Stimulated activated CD8-positive, alpha-beta memory T cell treated with anti-CD3 and anti-CD28 coated beads, Interleukin-12 subunit alpha, Interleukin-12 subunit beta, amount 100 ng/mL, for 24 hours (primary cell): Measurements from ENCODE around the gene ANXA2R.
"Not testable (repeated sequence)": the region's sequence is repeated elsewhere in the genome, so short reads cannot be mapped to it uniquely, and the experiment has no call there.

Source experiments
- DNase-seq: peaks from one replicate; pipeline ENCODE4 v3.0.0-alpha.2; 2020; ENCODE audit errors: extremely low read depth

The ANXA2R gene, protein sequence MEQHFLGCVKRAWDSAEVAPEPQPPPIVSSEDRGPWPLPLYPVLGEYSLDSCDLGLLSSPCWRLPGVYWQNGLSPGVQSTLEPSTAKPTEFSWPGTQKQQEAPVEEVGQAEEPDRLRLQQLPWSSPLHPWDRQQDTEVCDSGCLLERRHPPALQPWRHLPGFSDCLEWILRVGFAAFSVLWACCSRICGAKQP

DNA sequence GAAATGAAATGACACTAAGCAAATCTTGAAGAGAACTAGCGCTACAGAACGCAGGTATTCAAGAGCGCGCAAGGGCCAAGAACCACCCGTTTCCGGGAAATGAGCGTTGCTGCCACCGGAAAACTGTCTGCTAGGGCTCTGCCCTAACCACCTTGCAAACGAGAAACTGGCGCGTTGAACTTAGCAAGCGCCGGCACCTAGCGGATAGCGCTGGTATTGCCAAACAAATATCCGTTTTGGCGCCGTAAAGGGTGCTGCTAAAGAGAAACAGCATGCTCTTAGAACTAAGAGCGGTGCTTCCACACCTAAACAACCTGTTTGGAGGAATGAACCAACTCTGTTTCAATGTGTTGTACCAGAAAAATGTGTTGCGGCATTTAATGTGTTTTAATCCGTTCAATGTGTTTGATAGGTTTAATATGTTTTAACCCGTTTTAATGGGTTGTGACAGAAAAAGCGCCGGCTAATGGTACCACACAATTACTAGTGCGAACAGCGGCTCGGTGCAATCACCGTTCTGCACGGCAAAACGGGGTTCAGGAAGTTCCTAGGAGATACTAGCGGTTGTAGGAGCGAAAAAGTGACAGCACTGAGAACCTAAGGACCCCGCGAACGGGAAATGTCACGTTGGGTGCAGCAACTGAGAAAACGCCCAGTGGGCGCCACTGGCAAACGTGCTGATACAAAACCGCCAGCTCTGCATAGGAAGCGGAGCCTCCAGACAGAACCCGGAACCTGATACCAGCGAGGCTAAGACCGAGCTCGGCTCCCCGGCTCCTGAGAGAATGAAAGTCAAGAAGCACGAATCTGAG is at the start of gene ANXA2R:
Gene ANXA2R, minus strand, starts transcription at position 33 of the 812 bp plus-strand sequence. CDS start 273 bp downstream, outside the sequence.
- no peak for DNase-seq

DNA sequence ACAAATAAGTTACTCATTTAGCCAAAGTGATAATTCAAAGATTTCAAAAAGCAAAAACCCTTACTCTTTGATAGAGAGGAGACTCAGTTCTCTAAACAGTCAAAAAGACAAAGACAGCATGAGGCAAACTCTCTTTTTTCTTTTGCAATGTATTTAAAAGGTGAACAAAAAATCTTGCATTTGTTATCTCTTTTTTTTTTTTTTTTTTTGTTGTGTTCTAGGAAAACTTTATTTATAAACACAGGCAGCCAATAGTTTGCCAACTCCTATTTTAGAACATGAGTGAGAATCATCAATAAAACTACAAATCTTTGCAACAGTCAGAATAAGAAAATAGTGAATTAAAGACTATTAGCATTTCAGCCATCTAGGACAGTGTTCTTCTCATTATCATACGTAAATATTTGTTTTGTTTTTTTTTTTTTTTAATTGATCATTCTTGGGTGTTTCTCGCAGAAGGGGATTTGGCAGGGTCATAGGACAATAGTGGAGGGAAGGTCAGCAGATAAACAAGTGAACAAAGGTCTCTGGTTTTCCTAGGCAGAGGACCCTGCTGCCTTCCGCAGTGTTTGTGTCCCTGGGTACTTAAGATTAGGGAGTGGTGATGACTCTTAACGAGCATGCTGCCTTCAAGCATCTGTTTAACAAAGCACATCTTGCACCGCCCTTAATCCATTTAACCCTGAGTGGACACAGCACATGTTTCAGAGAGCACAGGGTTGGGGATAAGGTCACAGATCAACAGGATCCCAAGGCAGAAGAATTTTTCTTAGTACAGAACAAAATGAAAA is 46.2 kb upstream of the ANXA2R start:
- DNase-seq, result not testable (repeated sequence)

DNA sequence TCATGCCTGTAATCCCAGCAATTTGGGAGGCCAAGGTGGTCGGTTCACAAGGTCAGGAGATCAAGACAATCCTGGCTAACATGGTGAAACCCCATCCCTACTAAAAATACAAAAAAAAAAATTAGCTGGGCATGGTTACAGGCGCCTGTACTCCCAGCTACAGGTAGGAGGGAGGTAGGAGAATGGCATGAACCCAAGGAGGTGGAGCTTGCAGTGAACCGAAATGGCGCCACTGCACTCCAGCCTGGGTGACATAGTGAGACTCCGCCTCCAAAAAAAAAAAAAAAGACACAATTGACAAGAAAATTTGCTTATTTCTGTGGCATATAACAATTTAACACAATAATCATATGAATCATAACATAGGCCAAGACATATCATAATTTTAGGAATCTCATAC is 45.3 kb upstream of the ANXA2R start:
- DNase-seq, result no peak

DNA sequence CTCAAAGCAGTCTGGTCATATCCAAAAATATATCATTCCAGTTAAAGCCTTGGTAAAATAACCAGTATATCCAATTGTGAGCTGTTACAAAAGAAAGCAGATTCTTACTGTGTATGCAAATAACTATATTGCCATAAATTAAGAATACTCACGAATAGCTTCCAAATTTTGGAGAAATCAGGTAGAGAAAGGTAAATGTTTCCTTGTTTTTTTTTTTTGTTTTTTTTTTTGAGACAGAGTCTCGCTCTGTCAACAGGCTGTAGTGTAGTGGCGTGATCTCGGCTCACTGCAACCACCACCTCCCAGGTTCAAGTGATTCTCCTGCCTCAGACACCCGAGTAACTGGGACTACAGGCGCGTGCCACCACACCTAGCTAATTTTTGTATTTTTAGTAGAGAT is 44.3 kb upstream of the ANXA2R start:
- not testable (repeated sequence) for DNase-seq

DNA sequence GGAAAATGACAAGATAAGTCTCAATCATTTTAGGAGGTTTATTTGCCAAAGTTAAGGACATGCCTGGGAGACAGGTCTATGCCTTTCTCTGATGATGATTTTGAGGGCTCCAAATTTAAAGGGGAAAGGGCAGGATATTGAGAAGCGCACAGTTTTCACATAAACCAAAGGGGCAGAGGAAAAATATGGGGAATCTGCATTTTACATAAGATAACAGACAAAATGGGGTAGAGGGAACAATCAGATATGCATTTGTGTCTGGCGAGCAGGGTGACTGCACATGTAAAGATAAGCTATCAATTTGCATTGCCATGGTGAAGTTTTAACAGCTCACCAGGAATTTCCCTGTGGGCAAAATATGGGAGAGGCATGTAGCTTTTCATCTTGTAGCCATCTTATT is 41.2 kb upstream of the ANXA2R start:
- not testable (repeated sequence) for DNase-seq

DNA sequence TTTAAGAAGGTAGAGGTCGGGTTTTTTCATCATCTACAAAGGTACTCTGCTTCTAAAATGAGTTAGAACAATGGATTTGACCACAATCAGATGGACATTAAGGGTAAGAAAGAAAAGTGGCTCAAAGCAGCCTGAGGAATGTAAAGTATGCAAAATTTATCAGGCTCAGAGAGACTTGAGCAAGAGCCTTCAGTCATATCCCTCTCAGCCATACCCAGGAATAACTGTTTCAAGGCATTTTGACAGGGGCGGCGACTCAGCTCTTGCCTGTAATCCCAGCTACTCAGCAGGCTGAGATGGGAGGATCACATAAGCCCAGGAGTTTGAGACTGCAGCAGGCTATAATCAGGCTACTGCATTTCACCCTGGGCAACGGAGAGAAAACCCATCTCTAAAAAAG is 38.8 kb upstream of the ANXA2R start:
- DNase-seq, result no peak

DNA sequence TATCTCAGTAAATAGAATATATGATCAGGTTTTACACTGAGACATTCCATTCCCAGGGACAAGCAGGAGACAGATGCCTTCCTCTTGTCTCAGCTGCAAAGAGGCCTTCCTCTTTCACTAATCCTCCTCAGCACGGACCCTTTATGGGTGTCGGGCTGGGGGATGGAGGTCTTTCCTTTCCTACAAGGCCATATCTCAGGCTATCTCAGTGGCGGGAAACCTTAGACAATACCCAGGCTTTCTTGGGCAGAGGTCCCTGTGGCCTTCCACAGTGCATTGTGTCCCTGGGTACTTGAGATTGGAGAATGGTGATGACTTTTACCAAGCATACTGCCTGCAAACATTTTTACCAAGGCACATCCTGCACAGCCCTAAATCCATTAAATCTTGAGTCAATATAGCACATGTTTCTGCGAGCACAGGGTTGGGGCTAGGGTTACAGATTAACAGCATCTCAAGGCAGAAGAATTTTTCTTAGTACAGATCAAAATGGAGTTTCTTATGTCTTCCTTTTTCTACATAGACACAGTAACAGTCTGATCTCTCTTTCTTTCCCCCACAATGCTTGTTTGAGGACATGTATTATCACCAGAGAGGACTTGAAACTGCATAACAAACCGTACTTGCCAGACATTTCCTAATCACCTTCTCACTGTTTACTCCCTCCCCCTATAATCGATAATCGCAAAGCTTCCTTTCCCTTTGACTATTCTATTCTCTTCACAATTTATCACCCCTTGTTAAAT is 37.5 kb upstream of the ANXA2R start:
- not testable (repeated sequence) for DNase-seq

DNA sequence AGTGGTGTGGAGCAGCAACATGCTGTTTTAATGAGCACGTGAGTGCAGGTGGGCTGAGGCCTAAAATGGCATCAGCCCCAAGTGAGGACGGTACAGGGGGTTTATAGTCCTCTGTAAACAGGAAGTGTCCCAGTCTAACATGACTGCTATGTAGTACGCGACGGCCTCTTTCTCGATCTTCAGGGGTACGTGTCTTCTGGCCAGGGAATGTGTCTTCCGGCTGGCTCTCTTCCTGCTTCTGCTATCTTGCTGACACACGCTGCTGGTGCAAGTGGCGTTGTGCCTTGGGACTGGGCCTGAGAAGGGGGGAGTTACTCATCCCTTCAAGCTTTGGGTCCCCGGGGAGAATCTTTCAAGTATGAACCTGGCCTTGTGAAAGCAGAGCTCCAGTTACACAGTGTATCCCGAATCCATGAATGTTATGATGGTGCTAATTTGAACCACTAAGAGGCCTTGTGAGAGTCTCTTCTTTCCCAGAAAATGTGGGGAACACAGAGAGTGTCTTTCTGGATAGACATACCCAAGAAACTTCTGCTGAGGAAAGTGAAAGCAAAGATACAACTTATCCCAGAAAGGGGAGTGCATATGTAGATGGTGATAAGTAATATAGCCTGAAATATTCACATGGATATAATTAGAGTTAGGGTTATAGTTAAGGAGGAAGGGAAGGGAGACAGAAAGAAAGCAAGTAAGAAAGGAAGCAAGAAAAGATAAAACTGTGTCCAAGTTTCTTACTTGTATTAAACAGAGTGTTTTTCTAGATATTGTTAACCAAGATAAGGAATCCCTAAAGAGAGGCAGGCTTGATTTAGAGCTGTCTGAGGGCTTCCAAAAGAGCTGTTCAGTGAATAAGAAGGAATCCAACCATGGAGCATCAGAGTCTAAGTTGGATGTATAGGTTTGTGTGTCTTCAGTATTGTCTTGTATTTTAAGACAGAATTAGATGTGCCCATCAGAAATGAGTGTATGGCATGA is 35.5 kb upstream of the ANXA2R start:
- no peak for DNase-seq

DNA sequence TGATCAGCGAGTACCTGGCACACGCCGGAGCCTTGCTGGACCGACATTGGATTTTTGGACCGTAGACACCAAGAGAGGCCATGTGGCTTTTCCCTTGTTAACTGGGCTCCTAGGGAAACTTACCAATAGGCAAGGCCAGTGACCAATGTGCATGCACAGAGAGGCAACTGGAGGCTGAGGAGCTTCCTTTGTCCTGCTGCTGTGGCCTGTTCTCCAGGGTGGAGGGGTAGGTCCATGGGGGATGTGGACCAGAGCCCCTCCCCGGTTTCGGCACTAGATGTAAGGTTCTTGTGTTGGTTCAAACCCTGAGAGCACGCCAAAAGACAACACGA is 34.8 kb upstream of the ANXA2R start:
- no peak for DNase-seq

DNA sequence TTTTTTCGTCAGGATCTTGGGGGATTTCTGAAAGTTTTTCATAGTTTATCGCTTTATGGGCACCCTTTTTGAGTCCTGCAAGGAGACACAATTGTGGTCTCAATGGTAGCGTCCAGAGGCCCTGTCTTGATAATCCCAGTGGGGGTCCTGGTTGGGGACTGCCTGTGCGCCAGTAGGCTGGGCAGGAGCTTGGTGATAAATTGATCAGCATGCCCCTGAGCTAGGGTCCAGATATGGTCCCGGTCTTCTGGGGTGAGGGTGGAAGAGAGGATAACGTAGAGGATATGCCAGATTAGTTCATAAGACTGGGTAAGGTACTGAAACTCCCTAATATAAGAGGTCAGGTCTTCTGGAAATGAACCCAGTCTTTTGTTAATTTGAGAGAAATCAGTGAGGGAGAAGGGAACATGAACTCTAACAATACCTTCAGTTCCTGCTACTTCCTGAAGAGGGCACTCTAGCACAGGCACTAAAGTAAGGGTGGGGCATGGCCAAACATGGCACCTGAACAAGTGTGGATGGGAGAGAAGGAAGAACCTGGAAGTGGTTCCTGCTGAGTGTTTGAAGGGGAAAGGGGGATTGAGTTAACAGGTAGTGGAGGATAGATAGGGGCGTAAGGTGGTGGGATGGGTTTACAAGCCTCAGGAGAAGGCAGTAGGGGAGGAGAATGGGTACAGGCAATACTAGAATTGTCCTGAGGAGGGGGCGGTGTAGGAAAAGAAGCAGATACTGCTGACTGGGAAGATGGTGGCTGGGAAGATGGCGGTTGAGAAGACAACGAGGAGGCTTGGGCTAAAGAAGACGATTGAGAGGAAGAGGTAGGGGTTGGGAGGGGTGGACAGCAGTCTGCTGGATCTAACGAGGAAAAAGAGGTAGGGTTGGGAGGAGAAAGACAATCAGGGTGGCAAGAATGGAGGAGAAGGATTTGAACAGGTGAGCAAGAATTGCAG is 33.8 kb upstream of the ANXA2R start:
- DNase-seq, result no peak

DNA sequence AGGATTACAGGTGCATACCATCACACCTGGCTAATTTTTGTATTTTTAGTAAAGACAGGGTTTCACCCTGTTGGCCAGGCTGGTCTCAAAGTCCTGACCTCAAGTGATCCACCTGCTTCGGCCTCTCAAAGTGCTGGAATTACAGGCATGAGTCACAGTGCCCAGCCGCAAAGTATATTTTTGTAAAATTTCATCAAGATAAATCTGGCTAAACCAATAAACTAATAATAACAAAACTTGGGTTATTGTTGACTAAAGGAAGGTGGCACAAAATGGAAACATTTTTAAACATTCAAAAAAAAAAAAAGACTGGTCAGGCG is 29.2 kb upstream of the ANXA2R start:
- DNase-seq, result not testable (repeated sequence)

DNA sequence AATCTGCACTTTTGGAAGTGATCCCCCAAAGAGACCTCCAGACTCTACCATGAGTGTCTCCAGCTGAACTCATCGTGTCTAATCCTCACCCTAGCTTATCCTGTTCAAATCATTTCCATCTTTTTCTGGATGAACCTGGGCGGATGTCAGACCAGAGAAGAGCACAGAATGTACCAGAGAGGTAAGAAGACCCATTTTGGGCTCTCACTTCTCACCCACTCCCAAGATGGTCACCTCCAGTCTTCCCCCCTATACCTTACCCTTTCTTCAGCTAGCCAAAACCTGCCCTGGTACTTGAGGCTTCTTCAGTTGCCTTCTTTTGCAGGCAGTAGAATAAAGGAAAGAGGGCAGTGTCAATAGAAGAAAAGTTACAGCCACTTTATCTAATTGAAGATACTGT is 27.9 kb upstream of the ANXA2R start:
- DNase-seq, result no peak

DNA sequence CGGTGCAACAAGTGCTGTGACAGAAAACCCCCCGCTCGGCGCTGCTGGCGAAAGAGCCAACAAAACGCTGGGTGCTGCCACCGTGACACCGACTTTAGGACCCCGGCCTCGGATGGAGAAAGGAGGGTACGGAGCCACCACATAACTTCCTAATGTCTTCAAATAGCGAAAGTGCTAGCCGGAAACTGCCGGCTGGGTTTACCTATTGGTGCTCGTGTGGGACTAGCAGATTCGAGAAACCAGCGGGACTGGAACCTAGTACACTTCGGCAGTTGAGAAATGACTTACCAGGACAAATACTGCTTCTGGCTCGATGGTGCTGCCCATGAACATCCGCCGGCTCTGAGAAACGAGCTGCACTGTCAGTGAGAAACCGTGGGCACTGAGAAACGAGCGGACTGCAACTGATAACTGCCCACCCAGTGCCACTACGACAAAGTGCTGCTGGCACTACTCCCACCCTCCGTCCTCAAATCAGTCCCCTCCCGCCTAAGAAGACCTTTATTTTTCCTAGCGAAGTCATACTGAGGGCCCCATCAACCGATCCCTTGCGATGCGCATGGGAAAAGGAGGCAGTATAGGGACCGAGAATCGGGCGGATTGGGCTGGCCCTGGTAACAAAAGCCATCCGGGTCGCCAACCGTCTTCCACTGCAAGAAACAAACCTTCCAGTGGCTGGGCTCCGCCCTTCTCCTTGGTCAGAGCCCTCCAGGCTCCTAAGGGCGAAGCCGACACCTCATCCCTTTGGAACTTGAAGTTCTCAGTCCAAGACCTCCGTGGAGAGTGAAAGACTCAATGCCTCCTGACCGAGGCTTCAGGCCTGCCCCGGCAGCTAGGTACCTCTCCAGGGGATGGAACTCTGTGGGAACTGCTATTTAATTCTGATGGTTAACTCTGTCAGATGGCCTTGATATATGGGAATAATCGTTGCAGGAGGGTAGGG is 27.0 kb upstream of the ANXA2R start:
- DNase-seq, result peak; percentile 60

DNA sequence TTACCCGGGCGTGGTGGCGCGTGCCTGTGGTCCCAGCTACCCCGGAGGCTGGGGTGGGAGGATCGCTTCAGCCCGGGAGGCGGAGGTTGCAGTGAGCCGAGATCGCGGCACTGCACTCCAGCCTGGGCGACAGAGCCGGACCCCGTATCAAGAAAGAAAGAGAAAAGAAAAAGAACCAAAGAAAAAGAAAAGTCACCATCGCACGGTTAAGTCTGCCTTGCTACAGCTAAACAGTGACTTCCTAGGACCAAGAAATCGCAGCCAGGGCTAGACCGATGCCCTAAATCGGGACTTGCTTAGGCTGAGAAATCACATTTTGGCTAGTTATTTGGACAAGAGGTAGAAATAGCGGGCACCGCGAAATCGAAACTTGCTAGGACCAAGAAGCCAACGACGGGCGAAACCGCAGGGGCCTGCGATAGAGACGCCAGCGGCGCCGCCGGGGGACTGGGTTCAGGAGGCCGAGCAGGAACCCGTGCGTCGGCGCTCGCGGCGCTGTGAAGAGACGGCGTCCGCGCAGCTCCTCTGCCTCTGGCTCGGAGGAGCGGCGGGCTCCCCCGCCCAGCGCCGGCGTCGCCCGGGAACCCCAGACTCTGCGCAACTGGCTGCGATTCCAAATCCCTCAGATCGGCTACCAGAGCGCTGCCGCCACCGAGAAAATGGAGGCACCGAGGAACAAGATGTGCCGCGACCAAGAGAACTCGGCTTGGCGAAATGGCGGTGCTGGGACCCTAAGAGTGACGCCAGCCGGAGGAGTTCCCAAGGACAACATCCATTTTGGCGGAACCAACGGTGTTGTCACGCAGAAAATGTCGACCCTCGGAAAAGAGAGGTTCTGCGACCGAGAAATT is 26.1 kb upstream of the ANXA2R start:
- peak; percentile 35 for DNase-seq

DNA sequence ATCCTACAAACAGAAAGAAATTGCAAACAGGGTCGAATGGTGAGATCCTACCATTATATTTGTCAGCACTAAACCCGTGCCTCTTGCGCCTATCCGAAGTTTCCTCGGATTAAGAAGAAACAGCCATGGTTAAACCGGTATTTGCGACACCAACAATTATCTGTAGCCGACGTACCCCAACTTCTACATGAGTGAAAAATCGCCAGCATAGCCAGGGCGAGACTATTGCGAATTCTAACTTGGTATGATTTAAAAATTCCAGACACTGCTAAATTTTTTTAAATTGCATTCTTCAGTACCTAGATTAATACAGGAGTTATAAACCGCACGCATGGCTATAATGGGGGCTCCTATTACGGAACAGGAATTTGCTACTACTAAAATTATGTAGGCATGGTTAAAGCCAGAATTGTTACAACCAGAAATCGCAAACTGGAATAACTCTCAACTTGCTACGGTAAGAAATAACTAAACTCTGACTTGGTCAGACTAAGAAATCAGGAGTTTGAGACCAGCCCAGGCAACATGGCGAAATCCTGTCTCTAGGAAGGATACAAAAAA is 25.3 kb upstream of the ANXA2R start:
- DNase-seq, result no peak

DNA sequence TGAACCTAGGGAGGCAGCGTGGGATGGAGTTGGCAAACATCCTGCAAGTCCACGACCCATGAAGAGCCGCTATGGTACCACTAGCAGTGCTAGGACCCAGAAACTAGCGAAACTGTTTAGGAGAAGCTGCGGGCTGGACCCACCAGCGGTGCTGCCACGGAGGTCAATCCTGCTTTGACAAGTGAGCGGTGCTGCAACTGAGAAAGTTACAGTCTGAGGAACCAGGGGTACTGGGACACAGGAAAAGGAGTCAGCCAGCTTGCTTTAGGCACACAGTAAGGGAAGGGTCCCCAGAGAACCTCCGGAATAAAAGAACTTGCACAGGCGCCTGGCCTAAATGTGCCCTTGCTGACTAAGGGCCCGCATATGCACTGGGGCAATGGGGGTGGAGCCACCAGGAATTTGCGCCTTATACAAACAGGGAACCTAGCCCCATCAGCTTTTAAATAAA is 23.6 kb upstream of the ANXA2R start:
- DNase-seq, result no peak

DNA sequence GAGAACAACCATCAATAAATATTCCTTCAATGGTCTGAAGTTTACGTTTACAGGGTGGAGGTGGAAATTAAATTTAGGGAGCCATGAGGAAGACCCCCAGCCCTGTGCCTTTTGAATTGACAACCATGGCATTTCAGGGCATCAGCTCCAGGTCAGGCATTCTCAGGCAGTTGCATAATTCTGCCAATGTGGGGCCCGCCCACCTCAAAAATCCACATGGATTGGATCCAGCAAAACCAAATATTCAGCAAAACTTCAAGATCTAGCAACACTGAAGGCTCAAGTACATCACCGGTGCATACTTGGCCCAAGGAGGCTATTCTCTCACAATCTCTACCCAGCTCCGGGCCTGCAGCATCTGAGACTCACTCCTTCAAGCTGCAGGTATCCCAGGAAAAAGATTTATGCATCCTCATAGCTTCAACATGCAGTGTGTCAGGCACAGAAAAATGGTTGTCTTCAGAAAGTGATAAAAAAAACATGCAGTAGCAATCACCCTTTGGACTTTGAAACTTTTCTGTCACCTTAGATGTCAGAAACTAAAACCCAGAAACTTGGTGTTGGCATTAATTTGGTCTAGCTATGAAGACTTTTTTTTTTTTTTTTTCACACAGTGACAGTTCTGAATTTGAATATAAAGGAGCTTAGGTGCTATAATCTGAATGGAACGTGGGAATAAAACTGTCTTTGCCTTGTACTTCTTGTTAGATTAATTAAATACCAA is 21.4 kb upstream of the ANXA2R start:
- DNase-seq, result no peak
